ENCODE data around the gene CORIN.

The CORIN gene

DNA sequence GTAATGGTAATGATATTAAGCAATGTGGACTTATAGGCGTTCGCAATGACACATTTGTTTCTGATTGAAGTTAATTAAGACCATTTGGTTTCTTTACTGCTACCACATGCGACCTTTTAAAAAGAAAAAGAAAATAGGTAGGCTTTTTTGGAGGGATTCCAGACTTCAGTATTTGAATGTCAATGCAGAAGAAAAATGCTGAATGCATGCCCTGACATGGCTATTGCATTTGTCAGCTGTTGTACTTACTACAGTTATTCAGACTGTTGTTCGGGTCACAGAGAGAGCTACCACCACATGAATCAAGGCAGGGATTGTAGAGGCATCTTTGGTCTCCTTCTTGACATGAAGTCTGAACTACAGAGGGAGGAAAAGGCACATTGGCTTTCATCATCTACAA lies 163.7 kb downstream of the CORIN start:
- H3K4me3 ChIP-seq (ENCODE audit: low read length): no peak overlapping the region
- no peaks in the 10 kb centered on the region for H3K36me3 ChIP-seq (ENCODE audit: control insufficient read depth, low read length)
- no peak for TF ChIP-seq EZH2phosphoT487 (IDR thresholded peaks at IDR 0.05; ENCODE audit: borderline replicate concordance, low read length)
- TF ChIP-seq, protein P1, sequence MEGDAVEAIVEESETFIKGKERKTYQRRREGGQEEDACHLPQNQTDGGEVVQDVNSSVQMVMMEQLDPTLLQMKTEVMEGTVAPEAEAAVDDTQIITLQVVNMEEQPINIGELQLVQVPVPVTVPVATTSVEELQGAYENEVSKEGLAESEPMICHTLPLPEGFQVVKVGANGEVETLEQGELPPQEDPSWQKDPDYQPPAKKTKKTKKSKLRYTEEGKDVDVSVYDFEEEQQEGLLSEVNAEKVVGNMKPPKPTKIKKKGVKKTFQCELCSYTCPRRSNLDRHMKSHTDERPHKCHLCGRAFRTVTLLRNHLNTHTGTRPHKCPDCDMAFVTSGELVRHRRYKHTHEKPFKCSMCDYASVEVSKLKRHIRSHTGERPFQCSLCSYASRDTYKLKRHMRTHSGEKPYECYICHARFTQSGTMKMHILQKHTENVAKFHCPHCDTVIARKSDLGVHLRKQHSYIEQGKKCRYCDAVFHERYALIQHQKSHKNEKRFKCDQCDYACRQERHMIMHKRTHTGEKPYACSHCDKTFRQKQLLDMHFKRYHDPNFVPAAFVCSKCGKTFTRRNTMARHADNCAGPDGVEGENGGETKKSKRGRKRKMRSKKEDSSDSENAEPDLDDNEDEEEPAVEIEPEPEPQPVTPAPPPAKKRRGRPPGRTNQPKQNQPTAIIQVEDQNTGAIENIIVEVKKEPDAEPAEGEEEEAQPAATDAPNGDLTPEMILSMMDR (IDR thresholded peaks at IDR 0.05; ENCODE audit: low read depth, low read length, poor library complexity, severe bottlenecking): no peak
- H3K27me3 ChIP-seq (ENCODE audit: control insufficient read depth, low read length): peaks cover 4% of the 10 kb centered on the region; the same call in 1 of the 2 replicates
- H3F3A ChIP-seq (ENCODE audit: control insufficient read depth, insufficient read depth): no peaks in the 10 kb centered on the region
- H3K79me2 ChIP-seq (ENCODE audit: control insufficient read depth, low read length): no peaks in the 10 kb centered on the region
- H3K9me2 ChIP-seq (replicated peaks; ENCODE audit: control insufficient read depth, low read length): no peaks in the 10 kb centered on the region
- no peaks in the 10 kb centered on the region for H4K20me1 ChIP-seq (ENCODE audit: control insufficient read depth, insufficient read depth, low read depth, low read length)
- H3K4me1 ChIP-seq (ENCODE audit: control insufficient read depth, low read length): no peaks in the 10 kb centered on the region
- no peak overlapping the region for H3K27ac ChIP-seq (ENCODE audit: low read depth, low read length)
- no peak overlapping the region for H3K4me2 ChIP-seq (ENCODE audit: low read length)
- H3K9me3 ChIP-seq (ENCODE audit: control insufficient read depth, insufficient read depth, low read length): no peaks in the 10 kb centered on the region

DNA sequence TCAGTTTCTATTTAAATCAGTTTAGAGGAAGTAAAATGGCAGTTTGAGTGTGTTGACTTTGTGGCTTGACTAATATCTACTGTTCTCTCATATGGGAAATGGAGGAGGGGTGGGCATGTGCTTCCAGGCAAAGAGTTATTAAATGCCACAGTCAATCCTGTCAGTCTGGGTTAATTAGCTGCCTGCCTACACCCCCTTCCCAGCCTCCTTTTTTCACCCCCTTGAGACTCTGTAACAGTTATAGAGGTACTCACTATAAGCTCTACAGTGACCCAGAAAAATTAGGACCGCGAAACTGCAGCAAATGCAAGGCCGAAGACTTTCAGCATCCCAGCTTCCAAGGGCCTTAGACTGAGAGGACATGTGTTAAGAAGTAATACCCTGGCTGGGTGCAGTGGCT lies 165.2 kb downstream of the CORIN start:
- no peaks in the 10 kb centered on the region for H3K79me2 ChIP-seq (ENCODE audit: control insufficient read depth, low read length)
- H3K9me2 ChIP-seq (replicated peaks; ENCODE audit: control insufficient read depth, low read length): no peaks in the 10 kb centered on the region
- H3K9me3 ChIP-seq (ENCODE audit: control insufficient read depth, insufficient read depth, low read length): no peaks in the 10 kb centered on the region
- no peak overlapping the region for H3K4me2 ChIP-seq (ENCODE audit: low read length)
- peaks cover 4% of the 10 kb centered on the region; the same call in 1 of the 2 replicates for H3K27me3 ChIP-seq (ENCODE audit: control insufficient read depth, low read length)
- H3K27ac ChIP-seq (ENCODE audit: low read depth, low read length): no peak overlapping the region
- H3K4me1 ChIP-seq (ENCODE audit: control insufficient read depth, low read length): no peaks in the 10 kb centered on the region
- no peaks in the 10 kb centered on the region for H4K20me1 ChIP-seq (ENCODE audit: control insufficient read depth, insufficient read depth, low read depth, low read length)
- TF ChIP-seq, protein P1 (IDR thresholded peaks at IDR 0.05; ENCODE audit: low read depth, low read length, poor library complexity, severe bottlenecking): no peak
- no peak for TF ChIP-seq EZH2phosphoT487 (IDR thresholded peaks at IDR 0.05; ENCODE audit: borderline replicate concordance, low read length)
- H3F3A ChIP-seq (ENCODE audit: control insufficient read depth, insufficient read depth): no peaks in the 10 kb centered on the region
- H3K4me3 ChIP-seq (ENCODE audit: low read length): no peak overlapping the region
- no peaks in the 10 kb centered on the region for H3K36me3 ChIP-seq (ENCODE audit: control insufficient read depth, low read length)

DNA sequence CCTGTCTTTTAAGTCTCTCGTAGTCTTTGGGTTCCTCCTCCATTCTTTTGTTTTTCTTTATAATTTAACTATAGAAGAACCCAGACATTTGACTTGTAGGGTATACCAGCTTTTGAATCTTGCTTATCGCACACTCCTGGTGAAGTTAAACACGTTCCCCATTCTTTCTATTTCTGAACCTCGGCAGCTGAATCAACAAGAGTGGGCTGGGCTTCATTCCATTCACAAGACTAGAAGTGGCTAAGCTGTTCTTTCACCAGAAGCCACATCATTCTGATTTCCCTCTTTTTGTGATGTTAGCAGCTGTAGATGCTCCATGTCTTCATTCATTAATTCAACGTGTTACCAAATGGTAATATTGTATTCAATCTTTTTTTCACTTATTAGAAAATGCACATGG lies 167.9 kb downstream of the CORIN start:
- Histone ChIP-seq H4K20me1 (ENCODE audit: control insufficient read depth, insufficient read depth, low read depth, low read length) (no peaks in the 10 kb centered on the region), H3K9me3 (ENCODE audit: control insufficient read depth, insufficient read depth, low read length) (no peaks in the 10 kb centered on the region), H3K27me3 (ENCODE audit: control insufficient read depth, low read length) (peaks cover 6% of the 10 kb centered on the region; the same call in 1 of the 2 replicates), H3K36me3 (ENCODE audit: control insufficient read depth, low read length) (no peaks in the 10 kb centered on the region), H3K27ac (ENCODE audit: low read depth, low read length) (no peak overlapping the region), H3K4me3 (ENCODE audit: low read length) (no peak overlapping the region), H3K9me2 (replicated peaks; ENCODE audit: control insufficient read depth, low read length) (no peaks in the 10 kb centered on the region), H3K4me1 (ENCODE audit: control insufficient read depth, low read length) (no peaks in the 10 kb centered on the region), H3K79me2 (ENCODE audit: control insufficient read depth, low read length) (no peaks in the 10 kb centered on the region), H3F3A (ENCODE audit: control insufficient read depth, insufficient read depth) (no peaks in the 10 kb centered on the region), H3K4me2 (ENCODE audit: low read length) (no peak overlapping the region)
- TF ChIP-seq EZH2phosphoT487 (IDR thresholded peaks at IDR 0.05; ENCODE audit: borderline replicate concordance, low read length): no peak
- TF ChIP-seq, protein P1 (IDR thresholded peaks at IDR 0.05; ENCODE audit: low read depth, low read length, poor library complexity, severe bottlenecking): no peak
